HL-60/S4 treated with phorbol 12-myristate 13-acetate at 8.2 ng/mL for 4 days and 3 days (cell line): Measurements from ENCODE around the gene BUB1.
"Not testable (repeated sequence)": the region's sequence is repeated elsewhere in the genome, so short reads cannot be mapped to it uniquely, and the experiment has no call there.

Source experiments
- in situ Hi-C: fragments of 300-500 bp; cut with MboI; formaldehyde crosslinking; loops from 2 replicates; pipeline ENCODE4 v1.15.0; 2022; ENCODE audit warnings: low sequenced_read_pairs

The BUB1 gene

GRCh38 chr2:110691612-110692258 lies 13.9 kb upstream of the BUB1 start:
- in situ Hi-C loops = no loop called here

GRCh38 chr2:110690083-110690965 lies 12.5 kb upstream of the BUB1 start:
- in situ Hi-C loops = no loop called here

GRCh38 chr2:110688594-110689091 lies 10.8 kb upstream of the BUB1 start:
- in situ Hi-C loops = no loop called here

GRCh38 chr2:110687775-110688484 lies 10.1 kb upstream of the BUB1 start:
- in situ Hi-C loops = not testable (repeated sequence)

GRCh38 chr2:110682872-110683271 lies 5.0 kb upstream of the BUB1 start:
- in situ Hi-C loops = no loop called here

GRCh38 chr2:110682267-110682666 lies 4.4 kb upstream of the BUB1 start:
- in situ Hi-C loops = no loop called here

GRCh38 chr2:110680709-110681108 lies 2.8 kb upstream of the BUB1 start:
- in situ Hi-C loops = no loop called here

- in situ Hi-C loops = no loop called here
Observed at GRCh38 chr2:110679865-110680264, 2.0 kb upstream of the BUB1 start.

GRCh38 chr2:110679337-110679707 lies 1.5 kb upstream of the BUB1 start:
- in situ Hi-C loops = no loop called here

- in situ Hi-C loops = no loop called here
Observed at GRCh38 chr2:110678457-110679336, 834 bp upstream of the BUB1 start.

GRCh38 chr2:110677080-110677479 lies 783 bp downstream of the BUB1 start:
- in situ Hi-C loops = no loop called here

GRCh38 chr2:110675679-110676078 lies 2.2 kb downstream of the BUB1 start:
- in situ Hi-C loops = no loop called here

- in situ Hi-C loops = no loop called here
Observed at GRCh38 chr2:110674620-110675555, 3.0 kb downstream of the BUB1 start.

GRCh38 chr2:110673201-110673600 lies 4.7 kb downstream of the BUB1 start:
- in situ Hi-C loops = no loop called here

- in situ Hi-C loops = no loop called here
Observed at GRCh38 chr2:110670826-110671225, 7.0 kb downstream of the BUB1 start.

- in situ Hi-C loops = no loop called here
Observed at GRCh38 chr2:110669079-110669478, 8.8 kb downstream of the BUB1 start.

GRCh38 chr2:110667071-110667470 lies 10.8 kb downstream of the BUB1 start:
- in situ Hi-C loops = no loop called here

GRCh38 chr2:110664135-110664534 lies 13.7 kb downstream of the BUB1 start:
- in situ Hi-C loops = no loop called here

- in situ Hi-C loops = no loop called here
Observed at GRCh38 chr2:110662560-110662959, 15.3 kb downstream of the BUB1 start.
